DMS 273 (cell line): ENCODE results near the gene RPL13A.

ENCODE experiments used
- DNase-seq: peaks from one replicate; lab custom pipeline; 2025; ENCODE audit not compliant: unreplicated experiment; lab: John Stamatoyannopoulos, UW

RPL13A gene

GRCh38 chr19:49479975-49480628, 7.3 kb upstream of the RPL13A start:
- DNase-seq, result no peak

- DNase-seq, result no peak
Measured at GRCh38 chr19:49481020-49481683, 6.3 kb upstream of the RPL13A start.

DNA sequence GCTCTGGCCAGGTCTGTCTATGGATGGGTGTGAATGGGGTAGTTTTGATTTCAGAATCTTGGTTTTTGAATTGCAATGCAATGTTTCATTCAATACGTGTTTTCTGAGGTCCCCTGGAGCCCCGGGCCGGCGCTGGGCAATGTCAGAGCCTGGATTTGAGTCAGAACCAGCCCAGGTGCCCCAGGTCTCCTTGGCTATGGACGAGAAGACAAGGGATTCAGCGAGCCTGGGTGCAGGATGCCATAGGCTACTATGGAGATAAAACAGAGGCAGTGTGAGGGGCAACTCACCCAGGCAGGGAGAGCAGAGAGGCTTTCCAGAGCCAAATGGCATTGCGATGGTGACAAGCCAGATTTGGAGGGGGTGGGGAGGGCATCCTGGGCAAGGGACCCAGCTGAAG, 1.2 kb upstream of the RPL13A start:
- no peak for DNase-seq

- no peak for DNase-seq
Measured at GRCh38 chr19:49486710-49487276, 615 bp upstream of the RPL13A start.

- peak; percentile 47 for DNase-seq
Measured at GRCh38 chr19:49488046-49488862, 846 bp downstream of the RPL13A start.

DNA sequence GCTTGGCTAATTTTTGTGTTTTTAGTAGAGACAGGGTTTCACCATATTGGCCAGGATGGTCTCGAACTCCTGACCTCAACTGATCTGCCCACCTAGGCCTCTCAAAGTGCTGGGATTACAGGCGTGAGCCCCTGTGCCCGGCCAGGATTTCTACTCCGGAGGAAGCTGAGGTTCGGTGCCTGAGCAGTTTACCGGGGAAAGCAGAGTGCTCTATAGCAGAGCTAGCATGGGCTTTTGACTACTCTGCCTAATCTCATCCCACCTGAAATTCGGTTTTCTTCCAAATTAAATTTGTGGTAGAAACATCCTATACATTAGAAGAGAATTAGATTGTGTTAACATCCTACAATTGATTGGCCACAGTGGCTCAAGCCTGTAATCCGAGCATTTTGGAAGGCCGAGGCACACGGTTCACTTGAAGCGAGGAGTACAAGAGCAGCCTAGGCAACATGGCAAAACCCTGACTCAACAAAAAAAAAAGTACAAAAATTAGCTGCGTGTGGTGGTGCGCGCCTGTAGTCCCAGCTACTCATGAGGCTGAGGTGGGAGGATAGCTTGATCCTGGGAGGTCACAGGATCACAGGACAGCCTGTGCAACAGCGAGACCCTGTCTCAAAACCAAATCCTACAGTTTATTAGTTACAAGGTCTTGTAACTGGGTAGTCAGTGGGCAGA, 1.6 kb downstream of the RPL13A start:
- DNase-seq, result peak; percentile 47

DNA sequence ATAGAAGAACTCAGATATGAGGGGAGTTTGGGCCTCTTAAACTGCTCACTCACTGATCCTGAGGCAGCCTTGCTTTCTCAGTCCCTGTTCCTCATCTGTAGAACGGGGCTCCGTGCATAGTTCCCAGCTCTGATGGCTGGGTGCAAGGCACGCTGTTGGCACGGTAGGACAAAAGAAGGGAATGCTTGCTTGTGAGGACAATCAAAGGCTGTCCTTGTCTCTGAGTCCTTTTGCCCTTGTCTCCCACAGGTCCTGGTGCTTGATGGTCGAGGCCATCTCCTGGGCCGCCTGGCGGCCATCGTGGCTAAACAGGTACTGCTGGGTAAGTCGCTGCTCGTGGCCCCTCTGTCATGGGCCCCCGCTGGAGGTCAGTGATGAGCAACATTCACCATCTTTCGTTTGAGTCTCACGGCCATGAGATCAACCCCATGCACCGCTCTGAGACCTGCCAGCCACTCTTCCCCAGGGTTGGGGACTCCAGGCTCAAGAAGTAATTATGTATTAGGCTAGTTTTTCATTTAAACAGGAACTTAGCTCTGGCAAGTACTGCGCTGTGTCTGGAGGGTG, 2.3 kb downstream of the RPL13A start:
- peak; percentile 59 for DNase-seq

DNA sequence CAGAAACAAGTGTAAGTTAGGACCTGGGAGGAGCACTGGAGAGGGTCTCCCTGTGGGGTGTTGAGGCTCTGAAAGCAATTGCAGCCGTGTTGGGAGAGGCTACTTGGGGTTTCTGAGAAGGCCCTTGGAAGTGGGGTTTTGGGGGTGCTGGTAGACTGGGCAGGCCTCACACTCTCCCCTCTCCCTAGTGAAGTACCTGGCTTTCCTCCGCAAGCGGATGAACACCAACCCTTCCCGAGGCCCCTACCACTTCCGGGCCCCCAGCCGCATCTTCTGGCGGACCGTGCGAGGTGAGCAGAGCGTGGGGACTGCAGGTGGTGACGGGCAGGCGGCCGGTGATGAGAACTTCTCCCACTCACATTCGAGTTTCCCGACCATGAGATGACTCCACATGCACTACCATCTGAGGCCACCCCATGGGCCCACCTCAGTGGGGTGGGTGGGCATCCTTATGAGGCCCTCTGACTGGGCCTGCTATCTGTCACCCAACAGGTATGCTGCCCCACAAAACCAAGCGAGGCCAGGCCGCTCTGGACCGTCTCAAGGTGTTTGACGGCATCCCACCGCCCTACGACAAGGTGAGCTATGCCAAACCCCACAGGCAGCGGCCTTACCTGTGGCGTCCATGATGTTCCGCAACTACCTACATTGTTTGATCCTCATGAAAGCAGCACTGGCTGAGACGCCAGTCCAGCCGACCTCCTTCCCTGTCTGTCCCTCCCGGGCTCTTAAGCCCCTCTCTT, 3.0 kb downstream of the RPL13A start:
- no peak for DNase-seq

- DNase-seq, result peak; percentile 59
Measured at GRCh38 chr19:49491030-49491803, 3.8 kb downstream of the RPL13A start.

DNA sequence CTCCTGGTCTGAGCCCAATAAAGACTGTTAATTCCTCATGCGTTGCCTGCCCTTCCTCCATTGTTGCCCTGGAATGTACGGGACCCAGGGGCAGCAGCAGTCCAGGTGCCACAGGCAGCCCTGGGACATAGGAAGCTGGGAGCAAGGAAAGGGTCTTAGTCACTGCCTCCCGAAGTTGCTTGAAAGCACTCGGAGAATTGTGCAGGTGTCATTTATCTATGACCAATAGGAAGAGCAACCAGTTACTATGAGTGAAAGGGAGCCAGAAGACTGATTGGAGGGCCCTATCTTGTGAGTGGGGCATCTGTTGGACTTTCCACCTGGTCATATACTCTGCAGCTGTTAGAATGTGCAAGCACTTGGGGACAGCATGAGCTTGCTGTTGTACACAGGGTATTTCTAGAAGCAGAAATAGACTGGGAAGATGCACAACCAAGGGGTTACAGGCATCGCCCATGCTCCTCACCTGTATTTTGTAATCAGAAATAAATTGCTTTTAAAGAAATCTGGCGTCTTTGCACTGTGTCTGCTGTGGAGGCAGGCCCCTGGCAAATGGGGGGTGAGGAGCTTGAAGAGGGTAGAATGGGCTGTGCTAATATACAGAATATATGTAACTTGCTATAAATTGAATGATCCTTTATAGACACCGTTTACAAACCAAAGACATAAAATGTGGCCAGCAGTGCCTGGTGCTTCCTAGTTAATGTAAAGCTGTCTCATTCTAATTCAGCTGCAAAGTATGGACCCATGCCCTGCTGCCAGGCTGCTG, 4.6 kb downstream of the RPL13A start:
- DNase-seq, result peak; percentile 75

DNA sequence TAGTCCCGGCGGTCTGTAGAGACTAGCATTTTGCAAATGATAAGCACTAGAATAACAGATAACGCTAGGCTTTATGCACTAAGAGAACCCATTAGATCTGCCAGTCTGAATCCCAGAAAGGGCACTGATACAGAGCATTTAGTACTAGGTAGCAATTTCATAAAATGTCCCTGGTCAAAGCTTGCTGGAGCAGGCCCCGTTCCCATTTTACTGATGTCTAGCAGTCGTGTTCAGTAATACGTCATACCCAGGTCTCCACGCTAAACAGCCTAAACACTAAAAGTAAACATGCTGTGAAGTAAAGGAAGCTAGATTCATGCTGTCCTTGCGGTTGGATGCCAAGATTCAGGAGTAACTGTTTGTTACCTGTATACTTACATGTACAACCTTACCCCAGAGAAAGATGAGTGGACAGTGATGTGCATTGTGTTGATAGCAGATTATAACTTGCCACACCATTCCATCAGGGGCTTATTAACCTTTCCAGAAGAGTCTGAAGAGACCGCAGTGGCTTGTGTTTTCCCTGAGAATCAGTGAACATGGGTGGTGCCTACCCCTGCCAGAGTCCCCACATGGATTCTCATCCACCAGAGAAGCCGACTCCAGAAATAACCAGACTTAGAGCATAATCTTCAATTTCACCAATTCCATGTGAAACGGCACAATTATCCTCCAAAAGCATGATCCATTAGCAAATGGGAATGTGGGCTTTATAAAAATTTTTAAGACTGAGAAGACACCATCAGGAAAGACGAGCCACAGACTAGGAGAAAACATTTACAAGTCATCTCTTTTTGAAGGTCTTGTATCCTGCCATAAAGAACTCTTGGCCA, 5.4 kb downstream of the RPL13A start:
- peak; percentile 88 for DNase-seq

DNA sequence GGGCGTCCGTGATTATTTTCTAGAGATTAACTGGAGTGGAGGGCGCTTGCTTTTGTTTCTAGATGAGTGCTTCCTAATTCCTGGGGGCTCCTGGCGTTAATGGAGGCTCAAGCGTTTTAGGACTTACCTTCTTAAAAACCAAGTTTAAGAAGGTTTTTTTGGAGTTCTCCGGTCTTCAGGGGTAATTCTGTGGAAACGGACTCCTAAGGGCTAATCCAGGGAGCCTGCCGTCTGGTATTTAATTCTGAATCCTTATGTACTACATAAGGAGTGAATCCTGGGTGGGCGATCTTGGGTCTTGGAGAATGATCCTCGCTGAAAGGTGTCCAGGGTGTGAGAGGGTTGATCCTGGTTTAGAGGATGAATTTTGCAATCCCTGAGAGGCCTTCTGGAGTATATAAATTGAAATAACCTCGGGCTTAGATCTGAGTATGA, 9.2 kb downstream of the RPL13A start:
- DNase-seq, result no peak

DNA sequence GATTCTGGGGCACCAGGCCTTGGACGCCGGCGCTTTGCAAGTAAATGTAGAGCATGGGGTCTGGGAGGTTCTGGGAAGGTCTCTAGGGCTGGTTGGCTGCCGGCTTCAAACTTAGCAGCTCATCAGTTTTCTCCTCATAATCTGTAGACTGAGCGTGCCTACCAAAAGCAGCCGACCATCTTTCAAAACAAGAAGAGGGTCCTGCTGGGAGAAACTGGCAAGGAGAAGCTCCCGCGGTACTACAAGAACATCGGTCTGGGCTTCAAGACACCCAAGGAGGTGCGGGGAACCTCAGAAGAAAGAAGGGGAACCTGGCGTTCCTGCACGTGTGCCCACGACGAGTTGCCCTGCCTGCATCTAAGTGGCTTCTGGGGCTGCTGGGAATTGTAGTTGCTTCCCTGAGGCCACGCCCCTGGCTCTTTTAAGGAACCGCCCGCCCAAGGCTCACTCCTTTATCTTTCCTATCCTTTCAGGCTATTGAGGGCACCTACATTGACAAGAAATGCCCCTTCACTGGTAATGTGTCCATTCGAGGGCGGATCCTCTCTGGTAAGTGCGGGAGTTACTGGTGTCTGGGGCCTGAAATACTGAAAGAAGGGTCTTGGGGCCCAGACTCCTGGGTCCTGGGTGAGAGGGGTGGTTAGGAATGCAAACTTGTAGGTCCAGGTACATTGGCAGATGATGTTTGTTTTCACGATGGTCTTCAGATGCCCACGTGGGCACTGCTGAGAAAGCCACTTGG, 9.8 kb downstream of the RPL13A start:
- DNase-seq, result peak; percentile 81

DNA sequence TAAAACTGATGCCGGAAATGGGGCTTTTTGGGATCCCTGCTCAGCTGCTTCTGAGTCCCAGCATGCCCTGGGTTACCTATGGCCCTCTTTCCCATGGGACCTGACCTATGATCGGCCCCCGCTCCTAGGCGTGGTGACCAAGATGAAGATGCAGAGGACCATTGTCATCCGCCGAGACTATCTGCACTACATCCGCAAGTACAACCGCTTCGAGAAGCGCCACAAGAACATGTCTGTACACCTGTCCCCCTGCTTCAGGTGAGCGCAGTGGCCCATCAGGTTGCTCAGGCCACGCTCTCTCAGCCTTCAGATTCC, 10.3 kb downstream of the RPL13A start:
- no peak for DNase-seq

DNA sequence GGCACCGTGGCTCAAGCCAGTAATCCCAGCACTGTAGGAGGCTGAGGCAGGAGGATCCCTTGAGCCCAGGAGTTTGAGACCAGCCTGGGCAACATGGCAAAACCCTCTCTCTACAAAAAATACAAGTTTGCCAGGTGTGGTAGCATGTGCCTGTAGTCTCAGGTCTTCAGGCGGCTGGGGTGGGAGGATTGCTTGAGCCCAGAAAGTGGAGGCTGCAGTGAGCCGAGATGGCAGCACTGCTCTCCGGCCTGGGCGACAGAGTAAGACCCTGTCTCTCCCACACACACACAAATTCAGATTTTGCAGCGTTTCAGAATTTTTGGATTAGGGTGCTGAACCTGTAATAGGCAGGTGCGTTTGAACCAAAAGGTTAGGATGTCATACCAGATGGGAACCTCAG, 11.1 kb downstream of the RPL13A start:
- no peak for DNase-seq

GRCh38 chr19:49499030-49499670, 11.7 kb downstream of the RPL13A start:
- peak; percentile 56 for DNase-seq
